Liver (tissue), 9 donors: Measurements from ENCODE around the gene SPDEF. TPM values are rescaled to one million over a fixed set of nuclear protein-coding genes. Genes with fewer than 3 reads are reported as not detected.

Experiments used
- DNase-seq: peaks from one replicate; pipeline ENCODE4 v3.0.0-alpha.2; 2017; ENCODE audit warnings: low spot score
- H3K27ac ChIP-seq, 2 donors: one replicate each; pipeline ENCODE4 v1.7.0; 2013; ENCODE audit warnings: inconsistent platforms in 2 of 2, low read length in 2 of 2, control low read depth in 1 of 2, low read depth in 1 of 2, mild to moderate bottlenecking in 1 of 2
- H3K27me3 ChIP-seq, 4 donors: one replicate each; pipeline versions ENCODE4 v1.6.1 to v1.7.0; 2013; ENCODE audit warnings: low read length in 3 of 4, inconsistent platforms in 1 of 4, mild to moderate bottlenecking in 1 of 4, moderate library complexity in 1 of 4; ENCODE audit not compliant: control insufficient read depth in 4 of 4, insufficient read depth in 4 of 4
- H3K36me3 ChIP-seq, 4 donors: one replicate each; pipeline versions ENCODE4 v1.6.1 to v1.7.0; 2013; ENCODE audit warnings: low read length in 3 of 4, mild to moderate bottlenecking in 3 of 4, low read depth in 1 of 4, moderate library complexity in 1 of 4; ENCODE audit not compliant: control insufficient read depth in 4 of 4, insufficient read depth in 3 of 4
- H3K4me1 ChIP-seq, 4 donors: one replicate each; pipeline versions ENCODE4 v1.6.1 to v1.7.0; 2013; ENCODE audit warnings: low read length in 3 of 4, mild to moderate bottlenecking in 3 of 4, moderate library complexity in 1 of 4; ENCODE audit not compliant: control insufficient read depth in 4 of 4, insufficient read depth in 4 of 4
- H3K4me3 ChIP-seq, 3 donors: one replicate each; pipeline versions ENCODE4 v1.6.1 to v1.7.0; 2013; ENCODE audit warnings: low read length in 3 of 3, control low read depth in 1 of 3, low read depth in 1 of 3, mild to moderate bottlenecking in 1 of 3
- H3K9ac ChIP-seq, 2 donors: one replicate each; pipeline ENCODE4 v1.7.0; 2013; ENCODE audit warnings: low read length in 2 of 2, mild to moderate bottlenecking in 2 of 2, moderate library complexity in 2 of 2, control low read depth in 1 of 2, low read depth in 1 of 2
- H3K9me3 ChIP-seq, 4 donors: one replicate each; pipeline versions ENCODE4 v1.6.1 to v1.7.0; 2013; ENCODE audit warnings: low read length in 3 of 4; ENCODE audit not compliant: control insufficient read depth in 4 of 4
- CTCF ChIP-seq: fragments of 150-350 bp; IDR thresholded peaks from 2 replicates; pipeline ENCODE4 v1.5.1; 2017; ENCODE audit warnings: improper control_type of control experiment, low read depth, low read length; ENCODE audit not compliant: missing input control
- FOXA1 ChIP-seq: IDR thresholded peaks from 2 replicates; pipeline ENCODE4 v1.6.1; 2016; ENCODE audit warnings: antibody characterized with exemption
- GABPA ChIP-seq, 2 donors: IDR thresholded peaks in 1 of 2; conservative IDR thresholded peaks in 1 of 2; 2 replicates each; pipeline ENCODE4 v1.6.1; 2016; ENCODE audit warnings: antibody characterized with exemption in 2 of 2, mild to moderate bottlenecking in 1 of 2, moderate library complexity in 1 of 2
- HNF4G ChIP-seq: IDR thresholded peaks from 2 replicates; pipeline ENCODE4 v1.6.1; 2016; ENCODE audit warnings: antibody characterized with exemption
- MAX ChIP-seq: IDR thresholded peaks from 2 replicates; pipeline ENCODE4 v1.6.1; 2016; ENCODE audit warnings: antibody characterized with exemption
- NR2F2 ChIP-seq: IDR thresholded peaks from 2 replicates; pipeline ENCODE4 v1.6.1; 2016; ENCODE audit warnings: antibody characterized with exemption
- RAD21 ChIP-seq, 2 donors: IDR thresholded peaks; 2 replicates each; pipeline ENCODE4 v1.6.1; 2016; ENCODE audit warnings: antibody characterized with exemption in 2 of 2, mild to moderate bottlenecking in 2 of 2
- RXRA ChIP-seq, 2 donors: IDR thresholded peaks; 2 replicates each; pipeline ENCODE4 v1.6.1; 2017 to 2018; ENCODE audit warnings: antibody characterized with exemption in 2 of 2, mild to moderate bottlenecking in 1 of 2
- SP1 ChIP-seq: IDR thresholded peaks from 2 replicates; pipeline ENCODE4 v1.6.1; 2018; ENCODE audit warnings: antibody characterized with exemption, mild to moderate bottlenecking
- YY1 ChIP-seq: IDR thresholded peaks from 2 replicates; pipeline ENCODE4 v1.6.1; 2016; ENCODE audit warnings: antibody characterized with exemption, mild to moderate bottlenecking
- WGBS: extraction: QIAGEN DNeasy Blood & Tissue Kit; methylation state at CpG from one replicate; pipeline ENCODE4 v1.1.7; 2013; 5-methylcytosine and 5-hydroxymethylcytosine counted together
- polyA plus RNA-seq, 2 donors: library from polyadenylated mRNA; stranded (reverse) in 1 of 2; unstranded in 1 of 2; fragments of 200-250 nt in 1 of 2; fragments of >200 nt in 1 of 2; fragmentation: Nextera tagmentation in 1 of 2; extraction: Ambion mirVana in 1 of 2; gene quantifications; one replicate each; pipeline versions ENCODE4 v1.2.1 to v1.2.3, GENCODE V29; 2013 to 2015
- total RNA-seq, 2 donors: library from RNA; depleted of rRNA; stranded (reverse); fragments of >200 nt; gene quantifications; one replicate each; pipeline ENCODE4 v1.2.3, GENCODE V29; 2014
- TF ChIP-seq, protein P1 (sequence below): IDR thresholded peaks from 2 replicates; pipeline ENCODE4 v1.6.1; 2016; ENCODE audit warnings: antibody characterized with exemption, mild to moderate bottlenecking
- TF ChIP-seq, protein P2 (sequence below): IDR thresholded peaks from 2 replicates; pipeline ENCODE4 v1.6.1; 2016; ENCODE audit warnings: antibody characterized with exemption
- TF ChIP-seq, protein P3 (sequence below): IDR thresholded peaks from 2 replicates; pipeline ENCODE4 v1.6.1; 2016; ENCODE audit warnings: antibody characterized with exemption
- donor health status: healthy.
- donor health status: healthy.
- donor health status: healthy.
- donor health status: healthy.
- donor health status: healthy.

The SPDEF gene
- total and polyA plus RNA-seq, 4 donors, result 0.05 to 0.09 TPM; not detected in 2

GRCh38 chr6:34521463-34522285, 34.5 kb downstream of the SPDEF start:
- H3K36me3 ChIP-seq, result no peaks in the 10 kb centered on the region
- H3K4me3 ChIP-seq, result no peak overlapping the region
- 91% methylated on average over 28 of the region's 28 CpGs for WGBS
- DNase-seq, result no peak
- TF ChIP-seq, protein P1, sequence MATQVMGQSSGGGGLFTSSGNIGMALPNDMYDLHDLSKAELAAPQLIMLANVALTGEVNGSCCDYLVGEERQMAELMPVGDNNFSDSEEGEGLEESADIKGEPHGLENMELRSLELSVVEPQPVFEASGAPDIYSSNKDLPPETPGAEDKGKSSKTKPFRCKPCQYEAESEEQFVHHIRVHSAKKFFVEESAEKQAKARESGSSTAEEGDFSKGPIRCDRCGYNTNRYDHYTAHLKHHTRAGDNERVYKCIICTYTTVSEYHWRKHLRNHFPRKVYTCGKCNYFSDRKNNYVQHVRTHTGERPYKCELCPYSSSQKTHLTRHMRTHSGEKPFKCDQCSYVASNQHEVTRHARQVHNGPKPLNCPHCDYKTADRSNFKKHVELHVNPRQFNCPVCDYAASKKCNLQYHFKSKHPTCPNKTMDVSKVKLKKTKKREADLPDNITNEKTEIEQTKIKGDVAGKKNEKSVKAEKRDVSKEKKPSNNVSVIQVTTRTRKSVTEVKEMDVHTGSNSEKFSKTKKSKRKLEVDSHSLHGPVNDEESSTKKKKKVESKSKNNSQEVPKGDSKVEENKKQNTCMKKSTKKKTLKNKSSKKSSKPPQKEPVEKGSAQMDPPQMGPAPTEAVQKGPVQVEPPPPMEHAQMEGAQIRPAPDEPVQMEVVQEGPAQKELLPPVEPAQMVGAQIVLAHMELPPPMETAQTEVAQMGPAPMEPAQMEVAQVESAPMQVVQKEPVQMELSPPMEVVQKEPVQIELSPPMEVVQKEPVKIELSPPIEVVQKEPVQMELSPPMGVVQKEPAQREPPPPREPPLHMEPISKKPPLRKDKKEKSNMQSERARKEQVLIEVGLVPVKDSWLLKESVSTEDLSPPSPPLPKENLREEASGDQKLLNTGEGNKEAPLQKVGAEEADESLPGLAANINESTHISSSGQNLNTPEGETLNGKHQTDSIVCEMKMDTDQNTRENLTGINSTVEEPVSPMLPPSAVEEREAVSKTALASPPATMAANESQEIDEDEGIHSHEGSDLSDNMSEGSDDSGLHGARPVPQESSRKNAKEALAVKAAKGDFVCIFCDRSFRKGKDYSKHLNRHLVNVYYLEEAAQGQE, result no peak
- TF ChIP-seq RXRA (IDR thresholded peaks at IDR 0.05), result no peak
- TF ChIP-seq, protein P2, sequence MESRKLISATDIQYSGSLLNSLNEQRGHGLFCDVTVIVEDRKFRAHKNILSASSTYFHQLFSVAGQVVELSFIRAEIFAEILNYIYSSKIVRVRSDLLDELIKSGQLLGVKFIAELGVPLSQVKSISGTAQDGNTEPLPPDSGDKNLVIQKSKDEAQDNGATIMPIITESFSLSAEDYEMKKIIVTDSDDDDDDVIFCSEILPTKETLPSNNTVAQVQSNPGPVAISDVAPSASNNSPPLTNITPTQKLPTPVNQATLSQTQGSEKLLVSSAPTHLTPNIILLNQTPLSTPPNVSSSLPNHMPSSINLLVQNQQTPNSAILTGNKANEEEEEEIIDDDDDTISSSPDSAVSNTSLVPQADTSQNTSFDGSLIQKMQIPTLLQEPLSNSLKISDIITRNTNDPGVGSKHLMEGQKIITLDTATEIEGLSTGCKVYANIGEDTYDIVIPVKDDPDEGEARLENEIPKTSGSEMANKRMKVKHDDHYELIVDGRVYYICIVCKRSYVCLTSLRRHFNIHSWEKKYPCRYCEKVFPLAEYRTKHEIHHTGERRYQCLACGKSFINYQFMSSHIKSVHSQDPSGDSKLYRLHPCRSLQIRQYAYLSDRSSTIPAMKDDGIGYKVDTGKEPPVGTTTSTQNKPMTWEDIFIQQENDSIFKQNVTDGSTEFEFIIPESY, result no peak
- TF ChIP-seq SP1, result no peak
- TF ChIP-seq GABPA (IDR thresholded peaks at IDR 0.05 in 1 of 2, conservative IDR thresholded peaks at IDR 0.05 in 1 of 2), result no peak
- TF ChIP-seq RAD21 (IDR thresholded peaks at IDR 0.05), result no peak
- TF ChIP-seq, protein P3, sequence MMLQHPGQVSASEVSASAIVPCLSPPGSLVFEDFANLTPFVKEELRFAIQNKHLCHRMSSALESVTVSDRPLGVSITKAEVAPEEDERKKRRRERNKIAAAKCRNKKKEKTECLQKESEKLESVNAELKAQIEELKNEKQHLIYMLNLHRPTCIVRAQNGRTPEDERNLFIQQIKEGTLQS, result no peak
- H3K9me3 ChIP-seq, result no peaks in the 10 kb centered on the region
- H3K27me3 ChIP-seq, result no peaks in the 10 kb centered on the region
- no peak overlapping the region for H3K27ac ChIP-seq
- H3K9ac ChIP-seq, result no peak overlapping the region
- H3K4me1 ChIP-seq, result no peaks in the 10 kb centered on the region

- Histone ChIP-seq H3K9me3 (no peaks in the 10 kb centered on the region), H3K27ac (no peak overlapping the region), H3K4me1 (no peaks in the 10 kb centered on the region), H3K36me3 (no peaks in the 10 kb centered on the region), H3K9ac (no peak overlapping the region), H3K27me3 (no peaks in the 10 kb centered on the region), H3K4me3 (no peak overlapping the region)
- no peak for DNase-seq
- 88% methylated on average over 24 of the region's 24 CpGs for WGBS
- TF ChIP-seq HNF4G, result no peak
- TF ChIP-seq YY1, result no peak
- TF ChIP-seq GABPA (IDR thresholded peaks at IDR 0.05 in 1 of 2, conservative IDR thresholded peaks at IDR 0.05 in 1 of 2), result no peak
- TF ChIP-seq SP1, result no peak
- no peak for TF ChIP-seq FOXA1
- TF ChIP-seq RXRA (IDR thresholded peaks at IDR 0.05), result no peak
- TF ChIP-seq, protein P3, result no peak
- TF ChIP-seq, protein P1, result no peak
- no peak for TF ChIP-seq MAX
- no peak for TF ChIP-seq RAD21 (IDR thresholded peaks at IDR 0.05)
- TF ChIP-seq, protein P2, result no peak
- TF ChIP-seq NR2F2, result no peak
- no peak for TF ChIP-seq CTCF
Measured at GRCh38 chr6:34520645-34521462, 35.3 kb downstream of the SPDEF start.
